Heart left ventricle (tissue), 16 donors: ENCODE measurements around the gene KMO. TPM values are rescaled to one million over a fixed set of nuclear protein-coding genes. Genes with fewer than 3 reads are reported as not detected.

Experiments used
- ATAC-seq, 4 donors: fragments of 200-7000 bp; cut with Tn5 transposase; one replicate each; pipeline ENCODE4 v1.9.1; 2020 to 2022; ENCODE audit warnings: moderate library complexity in 4 of 4, mild to moderate bottlenecking in 3 of 4, moderate number of reproducible peaks in 1 of 4
- DNase-seq, 5 donors: peaks; one replicate each; pipeline ENCODE4 v3.0.0-alpha.2; 2020
- H3K27ac ChIP-seq, 12 donors: fragments of 200-600 bp; sonication (generic) in 4 of 12; one replicate each; pipeline versions ENCODE4 v1.5.0 to v1.8.0; 2016 to 2022; ENCODE audit warnings: mild to moderate bottlenecking in 2 of 12
- H3K27me3 ChIP-seq, 9 donors: fragments of 200-600 bp; sonication (generic) in 2 of 9; one replicate each; pipeline versions ENCODE4 v1.5.1 to v1.8.0; 2016 to 2022; ENCODE audit warnings: mild to moderate bottlenecking in 3 of 9
- H3K36me3 ChIP-seq, 9 donors: fragments of 200-600 bp; sonication (generic) in 2 of 9; one replicate each; pipeline versions ENCODE4 v1.5.0 to v1.8.0; 2018 to 2022; ENCODE audit warnings: mild to moderate bottlenecking in 2 of 9
- H3K4me1 ChIP-seq, 12 donors: fragments of 200-600 bp; sonication (generic) in 4 of 12; one replicate each; pipeline versions ENCODE4 v1.5.0 to v1.8.0; 2016 to 2022; ENCODE audit warnings: mild to moderate bottlenecking in 3 of 12
- H3K4me3 ChIP-seq, 12 donors: fragments of 200-600 bp; sonication (generic) in 4 of 12; one replicate each; pipeline versions ENCODE4 v1.5.0 to v1.8.0; 2017 to 2022; ENCODE audit warnings: mild to moderate bottlenecking in 9 of 12, moderate library complexity in 4 of 12
- H3K9me3 ChIP-seq, 12 donors: fragments of 200-600 bp; sonication (generic) in 4 of 12; one replicate each; pipeline versions ENCODE4 v1.5.0 to v1.8.0; 2016 to 2022; ENCODE audit warnings: mild to moderate bottlenecking in 1 of 12
- CTCF ChIP-seq, 12 donors: fragments of 200-600 bp; sonication (generic) in 4 of 12; IDR thresholded peaks; one replicate each; pipeline versions ENCODE4 v1.5.0 to v1.8.0; 2018 to 2022; ENCODE audit warnings: antibody characterized with exemption in 12 of 12, mild to moderate bottlenecking in 5 of 12
- POLR2A ChIP-seq, 2 donors: fragments of 450-650 bp; IDR thresholded peaks; one replicate each; pipeline ENCODE4 v1.6.1; 2017; ENCODE audit warnings: antibody characterized with exemption in 2 of 2, mild to moderate bottlenecking in 2 of 2, moderate library complexity in 2 of 2
- WGBS, 4 donors: extraction: QIAGEN DNeasy Blood & Tissue Kit in 2 of 4; methylation state at CpG; one replicate each; pipeline versions ENCODE4 v1.1.5 to v1.1.7; 2013 to 2018; 5-methylcytosine and 5-hydroxymethylcytosine counted together
- intact Hi-C, 10 donors: fragments of 100-400 bp; cut with DNase I; formaldehyde crosslinking; loops; one replicate each; pipeline versions ENCODE4 v1.11.1 to v1.14.2; 2022
- polyA plus RNA-seq, 2 donors: library from polyadenylated mRNA; stranded (reverse); fragments of 200-250 nt; gene quantifications; one replicate each; pipeline ENCODE4 v1.2.3, GENCODE V29; 2013
- total RNA-seq, 9 donors: library from RNA; depleted of rRNA in 2 of 9; stranded (reverse); fragments of >200 nt in 2 of 9; fragmentation: NEBNext Ultra II Directional in 3 of 9; extraction: Animal tissue kit (Norgen Biotek cat#: 25700) in 3 of 9; gene quantifications; one replicate each; pipeline versions ENCODE4 v1.1.0 to v1.2.4, GENCODE V29; 2016 to 2023
- donor health status: ischemic (EF 13 %, LVEDD 7.1; RV severe dilation, severe dysfunction).
- donor health status: healthy with polysubstance abuse.
- donor health status: DM: no; HTN: yes; CAD: no.
- donor health status: DM: no; HTN: no; CAD: no.
- donor health status: ischemic (EF 25% LVEDD 6.9; RV normal size, moderate dysfunction).
- donor health status: ischemic (EF 25% LVEDD 5.7; RV mildly dilated, moderate dysfunction).
- donor health status: healthy.
- donor health status: DM: yes; HTN: yes; CAD: no.
- donor health status: ischemic (EF 35%, LVEDD 5.7; RV mildly dilated, moderate dysfunction).
- donor health status: nonischemic (EF 11% LVEDD 7.7; RV severe dilation, severe dysfunction).
- donor health status: DM: yes; HTN: yes; CAD: no.
- donor health status: PGD.
- donor health status: ischemic (EF 29% LVEDD 5.4; RV normal size, mild dysfunction).
- donor health status: nonischemic (EF 23%, LVEDD 6.1; RV moderate dilation, normal function).

Gene KMO
- total and polyA plus RNA-seq, 11 donors, result 0.07 to 3.9 (median 0.15) TPM; not detected in 3

GRCh38 chr1:241507189-241507863, 24.9 kb upstream of the KMO start:
- no peaks in the 10 kb centered on the region for H3K9me3 ChIP-seq
- no peaks in the 10 kb centered on the region for H3K4me1 ChIP-seq
- no peak for ATAC-seq
- 93 to 94% (median 94%) methylated on average over 2 of the region's 2 CpGs for WGBS, 4 donors
- H3K27me3 ChIP-seq, result no peaks in the 10 kb centered on the region
- no peak for DNase-seq
- intact Hi-C loops, result no loop called here
- H3K27ac ChIP-seq, result no peak overlapping the region
- H3K36me3 ChIP-seq, result peaks cover 0 to 100% (median 92%) of the 10 kb centered on the region in 9 donors
- TF ChIP-seq POLR2A (IDR thresholded peaks at IDR 0.05) (no peak), CTCF (IDR thresholded peaks at IDR 0.05) (no peak)
- H3K4me3 ChIP-seq, result no peak overlapping the region

- Histone ChIP-seq H3K4me3 (no peak overlapping the region), H3K27me3 (no peaks in the 10 kb centered on the region), H3K36me3 (peaks cover 0 to 81% (median 58%) of the 10 kb centered on the region in 9 donors), H3K4me1 (peaks cover 0 to 20% (median 10%) of the 10 kb centered on the region in 12 donors), H3K9me3 (no peaks in the 10 kb centered on the region), H3K27ac (no peak overlapping the region)
- WGBS, 4 donors, result 90 to 92% (median 90%) methylated on average over 5 of the region's 5 CpGs
- TF ChIP-seq POLR2A (IDR thresholded peaks at IDR 0.05), result no peak
- TF ChIP-seq CTCF (IDR thresholded peaks at IDR 0.05), result no peak
- ATAC-seq, result no peak
- DNase-seq, result no peak
- intact Hi-C loops, result no loop called here
Observed at GRCh38 chr1:241513378-241513777, 18.8 kb upstream of the KMO start.

- DNase-seq, result peak in 3 of 5 donors; percentile 18 to 47 (median 24)
- peaks cover 0 to 29% (median 12%) of the 10 kb centered on the region in 9 donors for H3K36me3 ChIP-seq
- TF ChIP-seq CTCF (IDR thresholded peaks at IDR 0.05) (no peak), POLR2A (IDR thresholded peaks at IDR 0.05) (no peak)
- peaks cover 0 to 22% (median 0%) of the 10 kb centered on the region in 9 donors for H3K27me3 ChIP-seq
- peak in 3 of 4 donors; percentile 11 to 60 (median 59) for ATAC-seq
- intact Hi-C loops, result no loop called here
- no peaks in the 10 kb centered on the region for H3K9me3 ChIP-seq
- WGBS, 4 donors, result 3 to 4% (median 4%) methylated on average over 24 to 28 of the region's 28 CpGs
- peak overlapping the region; percentile 79 to 97 (median 90) for H3K4me3 ChIP-seq
- H3K4me1 ChIP-seq, result peaks cover 0 to 27% (median 13%) of the 10 kb centered on the region in 12 donors
- peak overlapping the region; percentile 84 to 97 (median 92) for H3K27ac ChIP-seq
Observed at GRCh38 chr1:241518476-241519307, 13.5 kb upstream of the KMO start.
